Uterus (tissue), 2 donors: Measurements from ENCODE around the gene ENOSF1.

ENCODE experiments used
- POLR2A ChIP-seq, 2 donors: fragments of 450-650 bp; IDR thresholded peaks; one replicate each; pipeline ENCODE4 v1.6.1; 2016; ENCODE audit warnings: antibody characterized with exemption in 2 of 2, mild to moderate bottlenecking in 1 of 2, moderate library complexity in 1 of 2
- TF ChIP-seq, protein P1 (sequence below), 4 experiments: fragments of 200-600 bp in 2 of 4; fragments of 450-650 bp in 2 of 4; sonication (generic) in 2 of 4; IDR thresholded peaks; one replicate each; pipeline ENCODE4 v1.5.1; 2016 to 2019; ENCODE audit warnings: antibody characterized with exemption in 4 of 4, mild to moderate bottlenecking in 2 of 4, moderate library complexity in 1 of 4

DNA sequence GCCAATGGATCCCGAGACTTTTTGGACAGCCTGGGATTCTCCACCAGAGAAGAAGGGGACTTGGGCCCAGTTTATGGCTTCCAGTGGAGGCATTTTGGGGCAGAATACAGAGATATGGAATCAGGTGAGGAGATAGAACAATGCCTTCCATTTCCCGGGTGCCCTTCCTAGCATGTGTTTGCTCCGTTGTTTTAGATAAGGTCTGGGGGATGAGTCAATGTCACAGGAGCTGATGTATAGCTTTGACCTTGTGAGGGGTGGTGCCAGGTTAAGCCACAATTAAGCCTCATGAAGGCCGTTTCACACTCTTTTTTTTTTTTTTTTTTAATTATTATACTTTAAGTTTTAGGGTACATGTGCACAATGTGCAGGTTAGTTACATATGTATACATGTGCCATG lies 50.2 kb downstream of the ENOSF1 start:
- TF ChIP-seq, protein P1, sequence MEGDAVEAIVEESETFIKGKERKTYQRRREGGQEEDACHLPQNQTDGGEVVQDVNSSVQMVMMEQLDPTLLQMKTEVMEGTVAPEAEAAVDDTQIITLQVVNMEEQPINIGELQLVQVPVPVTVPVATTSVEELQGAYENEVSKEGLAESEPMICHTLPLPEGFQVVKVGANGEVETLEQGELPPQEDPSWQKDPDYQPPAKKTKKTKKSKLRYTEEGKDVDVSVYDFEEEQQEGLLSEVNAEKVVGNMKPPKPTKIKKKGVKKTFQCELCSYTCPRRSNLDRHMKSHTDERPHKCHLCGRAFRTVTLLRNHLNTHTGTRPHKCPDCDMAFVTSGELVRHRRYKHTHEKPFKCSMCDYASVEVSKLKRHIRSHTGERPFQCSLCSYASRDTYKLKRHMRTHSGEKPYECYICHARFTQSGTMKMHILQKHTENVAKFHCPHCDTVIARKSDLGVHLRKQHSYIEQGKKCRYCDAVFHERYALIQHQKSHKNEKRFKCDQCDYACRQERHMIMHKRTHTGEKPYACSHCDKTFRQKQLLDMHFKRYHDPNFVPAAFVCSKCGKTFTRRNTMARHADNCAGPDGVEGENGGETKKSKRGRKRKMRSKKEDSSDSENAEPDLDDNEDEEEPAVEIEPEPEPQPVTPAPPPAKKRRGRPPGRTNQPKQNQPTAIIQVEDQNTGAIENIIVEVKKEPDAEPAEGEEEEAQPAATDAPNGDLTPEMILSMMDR (IDR thresholded peaks at IDR 0.05), result no peak
- no peak for TF ChIP-seq POLR2A (IDR thresholded peaks at IDR 0.05)
